Osteocyte (in vitro differentiated cells): Measurements from ENCODE around the gene NKX6-1. TPM values are rescaled to one million over a fixed set of nuclear protein-coding genes. Genes with fewer than 3 reads are reported as not detected.
A peak's percentile ranks its signal among the peaks of the same experiment; 100 is the strongest.

Experiments used
- DNase-seq: peaks from one replicate; pipeline ENCODE4 v3.0.0; 2021; ENCODE audit warnings: mixed read lengths; ENCODE audit not compliant: unreplicated experiment; ENCODE audit errors: extremely low spot score
- H3K27ac Mint-ChIP-seq: one replicate; pipeline ENCODE4 v1.8.0; 2021; ENCODE audit warnings: mild to moderate bottlenecking, mixed read lengths; ENCODE audit not compliant: unreplicated experiment
- H3K27me3 Mint-ChIP-seq: one replicate; pipeline ENCODE4 v1.8.0; 2021; ENCODE audit warnings: mixed read lengths; ENCODE audit not compliant: unreplicated experiment
- H3K36me3 Mint-ChIP-seq: one replicate; pipeline ENCODE4 v1.8.0; 2021; ENCODE audit warnings: mixed read lengths; ENCODE audit not compliant: unreplicated experiment
- H3K4me1 Mint-ChIP-seq: one replicate; pipeline ENCODE4 v1.8.0; 2021; ENCODE audit warnings: mixed read lengths; ENCODE audit not compliant: unreplicated experiment
- H3K4me3 Mint-ChIP-seq: one replicate; pipeline ENCODE4 v1.8.0; 2021; ENCODE audit warnings: mild to moderate bottlenecking, moderate library complexity, mixed read lengths; ENCODE audit not compliant: unreplicated experiment
- H3K9me3 Mint-ChIP-seq: one replicate; pipeline ENCODE4 v1.8.0; 2021; ENCODE audit warnings: mixed read lengths; ENCODE audit not compliant: unreplicated experiment
- CTCF ChIP-seq: fragments of 200-600 bp; sonication (generic); IDR thresholded peaks from 2 replicates; pipeline ENCODE4 v1.5.0; 2021; ENCODE audit warnings: antibody characterized with exemption, mild to moderate bottlenecking, moderate library complexity
- total RNA-seq: library from RNA; stranded (reverse); gene quantifications from 2 replicates; pipeline ENCODE4 v1.2.1, GENCODE V29; 2021

Gene NKX6-1
- total RNA-seq, 1 donor from 2014 or later = not detected

- no peak for TF ChIP-seq CTCF
- Mint-ChIP-seq H3K4me1 (no peaks in the 10 kb centered on the region), H3K9me3 (no peaks in the 10 kb centered on the region), H3K27me3 (peaks cover 24% of the 10 kb centered on the region), H3K4me3 (no peak overlapping the region), H3K27ac (no peak overlapping the region), H3K36me3 (no peaks in the 10 kb centered on the region)
- DNase-seq = no peak
These were observed 26.9 kb downstream of the NKX6-1 start for GRCh38 chr4:84472154-84472553.

- no peak overlapping the region for H3K4me3 Mint-ChIP-seq
- TF ChIP-seq CTCF = peak; percentile 20
These were observed 28.8 kb downstream of the NKX6-1 start for GRCh38 chr4:84470204-84470785.

GRCh38 chr4:84467601-84468000 lies 31.5 kb downstream of the NKX6-1 start:
- Mint-ChIP-seq H3K4me1 (no peaks in the 10 kb centered on the region), H3K36me3 (no peaks in the 10 kb centered on the region), H3K9me3 (no peaks in the 10 kb centered on the region), H3K27ac (no peak overlapping the region), H3K27me3 (peaks cover 19% of the 10 kb centered on the region), H3K4me3 (no peak overlapping the region)
- TF ChIP-seq CTCF = no peak
- no peak for DNase-seq

More at GRCh38 chr4:84470204-84470785, 28.8 kb downstream of the NKX6-1 start:
- Mint-ChIP-seq H3K27ac (no peak overlapping the region), H3K4me1 (no peaks in the 10 kb centered on the region), H3K36me3 (no peaks in the 10 kb centered on the region), H3K27me3 (peaks cover 33% of the 10 kb centered on the region), H3K9me3 (no peaks in the 10 kb centered on the region)
- DNase-seq = no peak

GRCh38 chr4:84459783-84460182 lies 39.3 kb downstream of the NKX6-1 start:
- Mint-ChIP-seq H3K36me3 (no peaks in the 10 kb centered on the region), H3K27ac (no peak overlapping the region), H3K4me1 (no peaks in the 10 kb centered on the region), H3K4me3 (no peak overlapping the region), H3K27me3 (peaks cover 21% of the 10 kb centered on the region), H3K9me3 (no peaks in the 10 kb centered on the region)
- DNase-seq = no peak
- no peak for TF ChIP-seq CTCF

- Mint-ChIP-seq H3K36me3 (no peaks in the 10 kb centered on the region), H3K27ac (no peak overlapping the region), H3K9me3 (no peaks in the 10 kb centered on the region), H3K27me3 (peaks cover 19% of the 10 kb centered on the region), H3K4me3 (no peak overlapping the region), H3K4me1 (no peaks in the 10 kb centered on the region)
- no peak for DNase-seq
- no peak for TF ChIP-seq CTCF
These were observed 42.9 kb downstream of the NKX6-1 start for GRCh38 chr4:84456157-84456556.
